Activated CD4-positive, alpha-beta T cell treated with anti-CD3 and anti-CD28 coated beads, Interleukin-2, amount 50 U/mL, for 16 hours (primary cell): ENCODE data around the gene PCDHB2.
"Not testable (repeated sequence)": the region's sequence is repeated elsewhere in the genome, so short reads cannot be mapped to it uniquely, and the experiment has no call there.

ENCODE experiments used
- DNase-seq: peaks from one replicate; pipeline ENCODE4 v3.0.0-alpha.2; 2020

The PCDHB2 gene

DNA sequence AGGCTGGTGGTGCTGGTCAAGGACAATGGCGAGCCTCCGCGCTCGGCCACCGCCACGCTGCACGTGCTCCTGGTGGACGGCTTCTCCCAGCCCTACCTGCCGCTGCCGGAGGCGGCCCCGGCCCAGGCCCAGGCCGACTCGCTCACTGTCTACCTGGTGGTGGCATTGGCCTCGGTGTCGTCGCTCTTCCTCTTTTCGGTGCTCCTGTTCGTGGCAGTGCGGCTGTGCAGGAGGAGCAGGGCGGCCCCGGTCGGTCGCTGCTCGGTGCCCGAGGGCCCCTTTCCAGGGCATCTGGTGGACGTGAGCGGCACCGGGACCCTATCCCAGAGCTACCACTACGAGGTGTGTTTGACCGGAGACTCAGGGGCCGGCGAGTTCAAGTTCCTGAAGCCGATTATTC is 42.9 kb downstream of the PCDHB2 start:
- not testable (repeated sequence) for DNase-seq
